Inflammatory macrophage (primary cell): Measurements from ENCODE around the gene FEM1B.

Experiments used
- DNase-seq, 2 donors: peaks; one replicate each; pipeline ENCODE4 v3.0.0-alpha.2; 2020 to 2022

FEM1B gene

DNA sequence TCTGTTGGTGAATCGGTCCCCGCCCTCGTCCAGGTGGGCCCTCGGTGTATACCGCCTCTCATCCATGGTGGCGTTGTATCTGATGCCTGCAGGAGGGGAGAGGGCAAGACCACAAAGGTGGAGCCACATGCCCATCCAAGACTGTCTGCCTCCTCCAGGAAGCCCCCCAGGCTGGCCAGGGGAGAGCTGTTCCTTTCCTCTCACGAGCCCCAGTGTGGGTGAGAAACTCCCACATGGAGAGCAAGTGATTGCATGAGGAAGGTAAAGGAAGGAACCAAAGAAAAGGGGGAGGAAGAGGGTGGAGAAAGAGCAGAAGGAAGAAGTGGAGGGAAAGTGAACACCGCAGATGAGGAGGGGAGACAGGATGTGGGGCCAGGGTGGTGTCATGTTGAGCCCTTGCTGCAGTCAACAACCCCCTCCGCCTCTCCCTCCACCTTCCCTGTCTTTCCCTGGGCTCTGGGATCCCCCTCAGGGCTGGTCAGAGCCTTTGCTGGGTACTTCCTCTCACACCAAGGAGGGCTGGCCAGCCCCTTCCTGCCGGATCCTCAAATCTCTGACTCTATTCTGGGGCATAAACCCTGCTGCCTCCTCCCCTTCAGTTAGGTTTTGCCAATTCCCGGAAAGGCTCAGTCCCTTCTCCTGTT lies 49.3 kb downstream of the FEM1B start:
- DNase-seq, result peak; percentile 40 to 59

DNA sequence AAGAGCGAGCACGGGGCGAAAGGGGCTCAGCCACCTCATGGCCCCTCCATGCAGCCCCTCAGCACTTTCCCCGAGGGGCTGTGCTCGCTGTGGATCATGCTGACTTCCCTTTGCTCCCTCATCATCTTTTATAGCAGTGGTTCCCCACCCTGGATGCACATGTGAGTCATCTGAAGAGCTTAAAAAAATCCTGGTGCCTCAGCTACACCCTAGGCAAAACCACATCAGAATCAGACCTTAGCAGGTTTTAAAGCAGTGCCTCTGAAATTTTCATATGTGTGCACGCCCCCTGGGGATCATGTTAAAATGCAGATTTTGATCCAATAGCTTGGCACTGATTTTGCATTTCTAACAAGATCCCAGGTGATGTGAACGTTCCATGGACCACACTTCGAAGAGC lies 50.9 kb downstream of the FEM1B start:
- DNase-seq, result no peak

DNA sequence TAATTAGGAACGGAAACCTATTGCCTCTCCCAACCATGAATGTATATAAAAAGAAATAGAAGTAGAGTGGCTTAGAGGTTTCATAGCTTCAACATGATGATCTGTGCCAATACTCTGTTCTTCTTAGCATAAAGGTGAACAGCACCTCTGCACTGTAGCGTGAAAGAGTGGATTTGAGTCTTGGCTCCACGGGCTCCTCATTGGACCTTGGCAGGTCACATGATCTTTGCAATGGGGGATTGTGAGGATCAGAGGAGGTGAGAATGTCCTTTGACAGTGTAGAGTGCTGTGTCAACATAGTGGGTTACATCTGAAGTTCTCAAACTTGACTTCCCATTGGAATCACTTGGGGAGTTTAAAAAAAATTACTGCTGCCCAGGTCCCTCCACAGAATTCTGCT lies 51.4 kb downstream of the FEM1B start:
- DNase-seq, result no peak

DNA sequence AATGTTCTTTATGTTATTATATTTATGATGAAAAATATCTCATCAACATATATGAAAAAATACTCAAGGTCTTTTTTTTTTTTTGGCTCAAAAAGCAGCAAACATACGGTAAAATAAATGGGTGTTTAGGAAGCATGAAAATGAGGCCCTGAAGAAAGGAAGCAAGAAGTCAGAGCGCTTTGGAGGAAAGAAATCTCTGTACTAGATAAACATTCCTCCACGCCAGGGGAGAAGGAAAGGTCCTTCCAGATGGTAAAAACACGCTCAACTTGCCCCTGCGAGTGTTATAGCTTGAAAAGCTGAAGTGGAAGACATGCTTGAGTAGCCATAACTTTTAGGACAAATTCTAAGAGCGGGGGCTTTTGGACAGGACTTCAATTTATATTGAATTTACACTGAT lies 52.9 kb downstream of the FEM1B start:
- DNase-seq, result no peak

DNA sequence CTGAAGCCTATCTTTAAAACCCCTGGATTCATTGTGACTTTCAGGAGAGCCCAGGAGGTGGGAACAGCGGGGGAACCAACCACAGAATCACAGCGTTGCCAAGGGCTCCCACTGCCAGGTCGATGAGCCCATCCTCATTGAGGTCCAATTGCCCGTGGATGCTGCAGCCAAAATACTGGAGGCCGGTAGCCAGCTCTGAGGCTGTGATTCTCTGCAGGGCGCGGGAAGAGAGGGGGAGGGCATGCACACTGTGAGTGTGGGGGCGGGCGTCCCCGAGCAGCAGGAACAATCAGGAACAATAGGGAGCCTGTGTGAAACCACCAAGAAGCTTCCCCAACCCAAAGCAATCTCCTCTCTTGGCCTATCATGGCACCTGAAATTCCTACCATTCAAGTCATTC lies 53.4 kb downstream of the FEM1B start:
- DNase-seq, result peak in 1 of 2 donors; percentile 62

DNA sequence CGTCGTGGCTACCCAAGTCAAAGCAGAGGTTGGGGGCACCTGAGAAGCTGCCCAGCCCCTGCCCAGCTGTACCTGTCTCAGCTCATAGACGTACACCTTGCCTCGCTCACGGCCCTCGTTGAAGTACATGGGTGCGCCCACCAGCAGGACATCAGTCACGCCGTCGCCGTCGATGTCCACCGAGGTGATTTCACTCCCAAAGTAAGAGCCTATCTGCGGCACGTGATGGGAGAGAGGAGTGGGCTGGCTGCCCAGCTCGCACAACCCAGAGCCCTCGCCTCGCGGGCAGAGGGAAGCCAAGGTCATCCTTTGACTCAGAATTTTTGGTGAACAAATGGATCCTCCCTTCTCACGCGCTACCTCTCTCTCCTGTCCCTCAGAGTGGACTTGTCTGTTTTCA lies 54.7 kb downstream of the FEM1B start:
- DNase-seq, result no peak

DNA sequence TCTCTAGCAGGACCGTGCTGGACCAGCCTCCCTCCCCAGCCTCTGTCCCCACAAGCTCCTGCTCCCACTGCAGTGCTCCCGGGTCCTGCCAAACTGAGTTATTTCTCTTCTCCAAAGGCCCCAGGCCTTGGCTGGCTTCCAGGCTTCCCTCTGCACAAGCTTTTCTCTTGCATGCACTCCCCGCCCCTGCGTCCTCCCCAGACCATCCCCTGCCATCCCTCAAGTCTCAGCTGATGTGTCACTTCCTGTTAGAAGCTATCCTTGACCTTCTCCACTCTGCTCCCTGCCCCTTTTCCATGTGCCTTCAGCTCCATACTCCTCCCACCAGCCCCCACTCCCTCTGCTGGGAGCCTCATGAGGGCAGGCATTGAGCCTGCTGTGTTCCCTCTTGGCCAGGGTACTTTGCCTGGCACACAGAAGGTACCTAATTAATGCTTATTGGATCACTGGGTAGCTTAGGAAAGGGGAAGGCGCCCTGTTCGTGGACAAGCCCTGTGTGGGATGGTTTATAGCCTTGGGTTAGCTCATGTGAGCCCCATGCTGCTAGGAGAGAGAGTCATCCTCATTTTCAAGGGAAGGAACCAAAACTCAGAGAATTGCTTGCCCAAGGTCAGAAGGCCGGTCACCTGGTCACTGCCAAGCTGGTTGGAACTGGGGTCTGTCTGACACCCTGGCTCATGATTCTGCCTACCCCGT lies 56.4 kb downstream of the FEM1B start:
- DNase-seq, result peak; percentile 89 to 97

DNA sequence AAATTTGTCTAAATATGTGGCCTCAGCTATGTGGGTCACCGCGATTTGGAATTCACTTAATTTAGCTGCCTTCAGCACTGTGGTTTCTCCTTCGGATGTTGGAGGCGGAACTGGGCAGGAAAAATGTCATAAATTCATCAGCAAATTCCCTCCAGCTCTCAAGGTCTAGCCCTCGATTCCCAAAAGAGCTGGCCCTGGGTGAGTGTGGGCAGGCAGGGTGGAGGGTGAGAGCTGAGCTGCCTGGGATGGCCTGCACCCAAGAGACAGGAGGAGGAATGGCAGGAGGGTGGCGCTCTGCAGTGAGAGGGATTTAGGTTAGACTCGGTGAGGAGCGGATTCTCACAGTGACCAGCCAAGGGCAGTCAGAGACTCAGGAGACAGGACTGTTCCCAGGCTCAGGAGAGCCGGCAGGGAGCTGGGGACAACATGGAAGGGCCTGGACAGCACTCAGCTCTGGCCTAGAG lies 57.1 kb downstream of the FEM1B start:
- peak; percentile 69 to 92 for DNase-seq

DNA sequence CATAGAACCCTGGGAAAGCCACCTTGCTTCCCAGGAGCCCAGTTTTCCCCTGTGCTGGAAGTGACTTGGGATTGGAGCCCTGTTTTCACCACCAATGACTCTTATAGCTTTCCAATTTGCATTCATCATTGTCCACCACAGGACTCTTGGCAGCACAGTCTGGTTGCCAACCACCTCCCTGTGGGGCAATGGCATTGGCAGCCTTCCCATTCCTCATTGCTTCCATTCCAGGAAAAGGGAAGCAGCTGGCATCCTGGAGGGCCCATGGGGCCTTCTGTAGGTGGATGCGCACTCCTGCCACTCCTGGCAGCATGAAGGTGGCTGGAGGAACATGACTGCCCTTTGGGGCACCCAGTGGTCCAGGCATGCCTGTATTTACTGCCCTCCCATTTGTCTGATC lies 57.7 kb downstream of the FEM1B start:
- peak; percentile 23 to 30 for DNase-seq

DNA sequence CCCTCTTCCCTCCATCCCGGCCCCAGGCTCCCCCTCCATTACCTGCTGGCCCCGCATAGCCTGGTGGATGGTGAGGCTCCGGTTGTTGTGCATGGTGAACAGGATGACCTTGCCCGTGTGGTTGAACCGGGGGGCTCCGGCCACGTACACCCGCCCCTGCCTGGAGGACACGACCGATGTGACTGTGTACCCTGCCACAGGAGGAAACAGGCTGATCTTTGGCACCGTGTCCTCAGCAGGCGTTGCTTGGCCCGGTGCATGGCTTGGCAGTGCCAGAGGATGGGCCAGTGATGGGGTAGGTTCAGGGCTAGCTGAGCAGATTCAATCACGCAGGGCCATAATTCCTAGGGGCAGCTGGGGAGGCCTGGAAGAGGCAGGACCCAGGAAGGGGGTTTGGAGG lies 58.1 kb downstream of the FEM1B start:
- no peak for DNase-seq

DNA sequence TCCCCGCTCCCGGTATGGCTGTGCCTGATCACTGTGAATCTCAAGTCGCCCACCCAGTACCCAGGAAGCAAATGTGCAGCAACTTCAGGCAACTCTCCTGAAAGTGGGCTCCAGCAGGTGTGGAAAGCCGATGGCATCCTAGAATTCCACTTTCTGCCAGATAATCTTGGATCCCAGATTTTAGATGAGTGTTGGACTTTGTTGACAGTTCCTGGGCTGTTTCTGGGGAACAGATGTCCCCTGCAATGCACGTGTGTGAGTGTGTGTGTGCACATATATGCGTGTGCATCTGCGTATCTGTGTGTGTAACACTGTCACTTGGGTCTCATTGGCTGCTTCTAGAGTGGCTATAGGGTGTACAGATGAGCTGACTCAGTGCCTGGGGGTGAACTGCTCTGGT lies 59.0 kb downstream of the FEM1B start:
- no peak for DNase-seq

DNA sequence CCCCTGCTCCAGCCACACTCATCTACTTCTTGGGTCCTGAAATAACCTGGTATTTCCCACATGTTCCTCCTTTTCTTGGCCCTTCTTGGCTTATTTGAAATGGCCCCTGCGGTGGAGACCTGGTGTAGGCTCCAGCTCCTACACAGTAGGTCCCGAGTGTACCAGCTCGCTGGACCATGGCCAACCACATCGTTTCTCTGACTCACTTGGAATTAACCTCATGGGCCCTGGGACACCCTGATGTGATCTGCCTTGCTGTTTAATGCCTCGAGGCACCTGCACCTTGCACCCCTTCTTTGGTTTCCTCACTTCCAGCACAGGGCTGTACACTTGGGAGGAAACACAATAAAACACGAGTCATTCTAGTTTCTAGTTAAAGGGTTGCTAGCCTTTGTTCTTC lies 60.3 kb downstream of the FEM1B start:
- DNase-seq, result peak in 1 of 2 donors; percentile 39

DNA sequence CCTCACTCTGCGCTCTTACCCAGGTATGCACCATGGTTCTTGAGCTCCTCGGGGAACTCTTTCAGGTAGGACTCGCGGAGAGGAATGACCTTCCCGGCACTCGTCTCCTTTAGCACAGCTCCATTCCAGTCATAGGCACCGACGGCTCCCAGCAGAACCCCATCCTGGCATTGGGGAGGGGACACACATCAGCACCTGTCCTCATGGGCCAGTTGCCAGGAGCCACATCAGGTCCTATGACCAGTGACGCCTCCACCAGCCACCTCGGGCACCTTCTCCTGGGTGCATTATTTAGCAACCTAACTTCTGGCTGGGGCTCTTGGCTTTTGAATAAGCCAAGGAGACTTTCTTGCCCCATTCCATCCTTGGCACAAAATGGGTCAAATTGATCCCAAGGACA lies 61.9 kb downstream of the FEM1B start:
- no peak for DNase-seq

DNA sequence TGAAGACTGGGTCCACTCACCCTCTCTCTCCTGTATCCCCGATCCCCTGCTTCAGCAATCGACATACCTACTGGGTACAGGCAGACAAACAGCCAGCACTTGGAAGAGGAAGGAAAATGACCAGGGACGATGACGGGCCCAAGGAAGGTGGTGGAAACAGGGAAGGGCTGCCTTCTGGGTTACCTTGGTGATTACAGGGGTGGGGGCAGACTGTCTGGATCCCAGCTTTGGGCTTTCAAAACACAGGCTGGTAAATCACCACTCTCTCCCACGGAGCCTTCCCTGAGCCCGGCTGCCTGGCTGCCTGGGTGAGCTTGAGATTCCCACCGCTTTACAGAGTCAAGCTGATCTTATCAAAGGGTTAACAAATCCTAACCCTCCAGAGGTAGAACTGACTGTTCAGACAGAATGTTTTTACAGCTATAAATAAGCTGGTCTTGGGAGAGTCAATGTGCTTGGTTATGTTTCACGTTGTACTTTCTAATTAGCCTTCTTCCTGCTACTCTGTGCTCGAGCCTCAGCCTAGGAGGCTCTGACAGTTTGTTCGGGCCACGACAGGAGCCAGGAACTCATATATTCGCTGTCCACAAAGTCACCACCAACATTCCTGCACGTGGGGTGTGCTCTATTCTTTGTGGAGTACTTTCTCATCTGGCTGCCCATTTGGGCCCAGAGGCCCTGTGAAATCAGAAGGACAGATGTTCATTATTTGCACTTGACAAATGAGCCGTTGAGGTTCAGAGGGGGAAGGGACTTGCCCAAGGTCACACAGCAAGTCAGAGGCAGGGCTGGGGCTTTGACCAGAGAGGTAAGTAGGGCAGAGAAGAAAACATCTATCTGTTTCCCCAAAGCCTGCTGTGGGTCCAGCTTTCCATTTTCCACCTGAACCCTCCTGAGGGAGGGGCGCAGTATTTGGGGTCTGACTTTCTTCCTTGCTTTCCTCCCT lies 63.5 kb downstream of the FEM1B start:
- no peak for DNase-seq

DNA sequence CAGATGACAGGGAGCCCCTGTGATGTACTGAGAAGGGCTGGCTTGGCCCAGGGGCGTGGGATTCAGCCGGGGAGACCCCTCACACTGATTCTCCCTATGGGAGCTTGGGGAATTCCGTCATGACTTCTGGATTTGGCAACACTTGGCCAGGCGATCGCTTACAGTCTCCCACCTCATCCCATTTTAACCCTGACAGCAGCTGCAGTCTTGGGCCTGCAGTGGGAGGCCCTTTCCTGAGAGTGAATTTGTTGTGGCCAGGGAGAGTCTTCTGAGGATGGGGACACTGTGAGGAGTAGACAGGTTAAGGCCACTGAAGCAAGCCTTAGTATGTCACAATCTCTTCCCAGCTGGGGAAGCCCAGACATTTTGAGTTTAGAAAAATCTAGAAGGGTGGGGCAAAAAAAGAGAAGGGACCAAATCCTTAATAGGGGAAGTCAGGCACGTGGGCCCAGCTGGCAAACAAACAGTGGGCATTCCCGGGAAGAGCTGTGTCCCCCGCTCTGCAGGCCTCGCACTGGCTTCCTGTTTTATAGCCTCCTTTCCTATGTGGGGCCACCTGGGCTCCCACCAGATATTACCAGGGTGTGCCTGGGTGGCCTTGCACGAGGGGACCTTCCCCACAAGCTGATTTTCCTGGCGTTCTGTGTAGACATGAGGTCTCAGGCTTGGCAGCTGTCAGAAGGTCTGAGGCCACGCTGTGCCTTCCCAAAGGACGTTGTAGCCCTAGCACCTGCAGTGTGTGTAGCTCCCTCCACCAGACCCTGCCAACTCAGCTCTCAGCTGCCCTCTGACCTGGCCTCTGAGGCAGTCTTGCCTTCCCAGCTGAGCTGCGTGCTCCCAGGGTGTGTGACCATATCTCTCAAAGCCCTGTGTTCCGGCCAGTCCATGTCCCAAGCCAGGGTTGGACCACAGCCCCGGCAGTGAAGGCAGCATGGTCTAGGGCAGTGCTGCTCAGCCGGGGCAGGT lies 64.5 kb downstream of the FEM1B start:
- peak; percentile 73 to 74 for DNase-seq

DNA sequence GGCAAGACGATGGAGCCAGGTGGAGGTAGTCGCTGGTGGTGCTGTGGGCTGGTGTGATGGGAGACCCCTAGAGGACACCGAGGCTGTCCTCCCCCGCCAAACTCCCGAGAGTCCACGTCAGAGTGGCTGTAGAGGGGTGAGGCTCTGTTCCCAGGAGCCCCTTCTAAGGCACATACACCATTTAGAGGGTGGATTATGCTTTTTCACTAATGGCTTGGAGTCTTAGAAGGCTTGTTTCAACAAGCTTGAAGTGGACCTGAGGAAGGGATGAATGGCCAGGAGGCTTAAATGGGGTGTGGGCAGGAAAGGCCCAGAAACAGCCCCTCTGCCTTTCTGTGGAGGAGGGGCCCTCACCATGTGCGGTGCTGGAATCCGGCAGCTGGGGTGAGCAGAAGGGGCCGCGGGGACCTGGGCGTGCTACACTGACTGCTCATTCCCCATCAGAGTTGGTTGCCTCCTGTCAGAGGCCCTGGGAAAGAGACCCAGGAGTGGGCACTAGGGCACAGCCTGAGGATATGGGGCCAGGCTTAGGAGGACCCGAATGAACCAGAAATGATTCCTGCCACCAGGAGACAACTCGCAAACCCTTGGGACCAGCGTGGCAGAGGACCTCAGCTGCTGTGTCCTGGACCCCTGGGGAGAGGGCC lies 66.2 kb downstream of the FEM1B start:
- DNase-seq, result no peak

DNA sequence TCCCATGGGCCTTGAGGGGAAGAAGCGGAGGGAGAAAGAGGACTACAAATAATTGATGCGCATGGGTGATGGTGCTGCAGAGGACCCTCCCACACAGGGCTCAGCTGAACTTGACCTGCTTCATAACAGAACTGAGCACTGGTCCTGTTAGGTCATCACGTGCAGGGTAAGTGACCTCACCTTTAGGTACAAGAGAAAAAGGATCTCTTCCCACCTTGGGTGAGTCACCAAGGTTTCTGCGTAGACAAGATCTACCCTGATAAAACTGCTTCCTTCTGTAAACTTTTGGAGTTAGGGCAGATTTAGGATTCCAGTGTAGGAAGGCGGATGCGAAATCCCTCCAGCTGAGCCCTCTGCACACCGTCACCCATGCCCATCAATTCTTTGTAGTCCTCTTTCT lies 67.1 kb downstream of the FEM1B start:
- DNase-seq, result no peak
